ENCODE data around the gene ITGA7.

DNA sequence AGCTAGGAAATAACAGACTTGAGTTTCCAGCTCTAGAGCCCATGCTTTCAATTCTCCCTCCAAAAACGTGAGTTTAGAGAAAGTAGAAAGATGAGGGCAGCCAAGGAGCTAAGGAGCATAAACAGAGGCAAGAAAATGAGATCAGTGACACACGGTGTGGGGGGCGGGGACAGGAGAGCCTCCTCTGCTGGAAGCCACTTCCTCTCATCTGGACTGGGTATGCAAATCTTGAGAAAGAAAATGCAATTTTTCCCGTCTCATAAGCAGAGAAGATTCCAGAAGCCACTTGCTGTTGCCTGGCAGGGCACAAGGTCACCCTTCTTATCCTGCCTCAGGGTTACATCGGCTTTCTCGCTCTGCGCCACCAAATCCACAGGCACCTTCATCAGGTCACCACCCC lies 65.0 kb downstream of the ITGA7 start:
- TF ChIP-seq CTCF (IDR thresholded peaks at IDR 0.05): no peak
- TF ChIP-seq EP300 (IDR thresholded peaks at IDR 0.05): no peak
- TF ChIP-seq POLR2A (IDR thresholded peaks at IDR 0.05): no peak

Data from tibial nerve (tissue), 4 donors.